SK-N-SH (cell line): ENCODE results near the gene CIDEA. TPM values are rescaled to one million over a fixed set of nuclear protein-coding genes. Genes with fewer than 3 reads are reported as not detected.
"Not testable (repeated sequence)": the region's sequence is repeated elsewhere in the genome, so short reads cannot be mapped to it uniquely, and the experiment has no call there.

ENCODE experiments used
- CTCF ChIA-PET: fragments of 300-600, 350-600 bp; formaldehyde crosslinking; extraction: SDS; loops from one replicate; lab custom pipeline; 2021; lab: Yijun Ruan, JAX
- POLR2A ChIA-PET: fragments of 350-600 bp; sonication (Branson Sonifier 250); formaldehyde crosslinking; extraction: SDS; loops from one replicate; lab custom pipeline; 2020; ENCODE audit warnings: antibody characterized with exemption, inconsistent platforms; lab: Yijun Ruan, JAX
- DNase-seq: peaks from one replicate; pipeline ENCODE4 v3.0.0; 2012
- H2AFZ ChIP-seq: fragments of 200-600 bp; sonication (generic); 2 replicates; pipeline ENCODE4 v1.8.1; 2016; ENCODE audit warnings: antibody characterized with exemption, mild to moderate bottlenecking, low read depth
- H3F3A ChIP-seq: fragments of 200-600 bp; sonication (generic); replicated peaks from 2 replicates; pipeline ENCODE3; 2016; ENCODE audit warnings: antibody characterized with exemption, mild to moderate bottlenecking; ENCODE audit not compliant: insufficient read depth
- H3K27ac ChIP-seq, 2 experiments: fragments of 200-500 bp in 1 of 2; fragments of 200-600 bp in 1 of 2; sonication (Bioruptor generic) in 1 of 2; sonication (generic), shearing (Covaris generic) in 1 of 2; 2 replicates each; pipeline versions ENCODE4 v1.5.1 to v1.6.1; 2014 to 2016; ENCODE audit warnings: low read depth in 2 of 2, inconsistent platforms in 1 of 2, low read length in 1 of 2, mild to moderate bottlenecking in 1 of 2, mixed read lengths in 1 of 2
- H3K27me3 ChIP-seq: fragments of 200-600 bp; sonication (generic), shearing (Covaris generic); 2 replicates; pipeline ENCODE4 v1.6.1; 2016; ENCODE audit warnings: mixed run types; ENCODE audit not compliant: insufficient read depth
- H3K36me3 ChIP-seq, 2 experiments: fragments of 200-500 bp in 1 of 2; fragments of 200-600 bp in 1 of 2; sonication (Bioruptor generic) in 1 of 2; sonication (generic) in 1 of 2; replicated peaks in 1 of 2; 2 replicates each; pipeline versions ENCODE3 to v1.5.1; 2014 to 2016; ENCODE audit warnings: low read length in 1 of 2, mild to moderate bottlenecking in 1 of 2; ENCODE audit not compliant: insufficient read depth in 2 of 2, control insufficient read depth in 1 of 2
- H3K4me1 ChIP-seq, 2 experiments: fragments of 200-500 bp in 1 of 2; fragments of 200-600 bp in 1 of 2; sonication (Bioruptor generic) in 1 of 2; sonication (generic), shearing (Covaris generic) in 1 of 2; 2 replicates each; pipeline versions ENCODE4 v1.5.1 to v1.6.1; 2014 to 2016; ENCODE audit warnings: low read depth in 1 of 2, low read length in 1 of 2, mixed run types in 1 of 2; ENCODE audit not compliant: insufficient read depth in 2 of 2, control insufficient read depth in 1 of 2
- H3K4me2 ChIP-seq: fragments of 200-600 bp; sonication (generic), shearing (Covaris generic); 2 replicates; pipeline ENCODE4 v1.6.1; 2017; ENCODE audit warnings: mixed run types
- H3K4me3 ChIP-seq, 2 experiments: fragments of 200-500 bp in 1 of 2; fragments of 200-600 bp in 1 of 2; sonication (Bioruptor generic) in 1 of 2; sonication (generic), shearing (Covaris generic) in 1 of 2; 2 replicates each; pipeline versions ENCODE4 v1.5.1 to v1.8.1; 2014 to 2016; ENCODE audit warnings: low read depth in 2 of 2, inconsistent platforms in 1 of 2, low read length in 1 of 2, mild to moderate bottlenecking in 1 of 2, mixed read lengths in 1 of 2, moderate library complexity in 1 of 2
- H3K79me2 ChIP-seq: fragments of 200-600 bp; sonication (generic); 2 replicates; pipeline ENCODE4 v1.8.1; 2017; ENCODE audit warnings: mild to moderate bottlenecking; ENCODE audit not compliant: insufficient read depth
- H3K9ac ChIP-seq: fragments of 200-600 bp; sonication (generic); 2 replicates; pipeline ENCODE4 v1.6.1; 2017; ENCODE audit warnings: mixed run types
- H3K9me2 ChIP-seq: fragments of 200-600 bp; sonication (generic); 2 replicates; pipeline ENCODE4 v1.6.1; 2017; ENCODE audit warnings: mixed run types
- H3K9me3 ChIP-seq: fragments of 200-600 bp; sonication (generic); 2 replicates; pipeline ENCODE4 v1.6.1; 2017; ENCODE audit warnings: mixed run types, mild to moderate bottlenecking, moderate library complexity
- H4K20me1 ChIP-seq: fragments of 200-600 bp; sonication (generic); 2 replicates; pipeline ENCODE4 v1.6.1; 2017; ENCODE audit warnings: mild to moderate bottlenecking, mixed run types; ENCODE audit not compliant: insufficient read depth
- WGBS: methylation state at CpG from one replicate; pipeline ENCODE4 v1.1.6; 2017; ENCODE audit warnings: low lambda C conversion rate; 5-methylcytosine and 5-hydroxymethylcytosine counted together
- polyA plus RNA-seq, 3 experiments: library from polyadenylated mRNA; depleted of rRNA; stranded (reverse); fragments of >200 nt; gene quantifications; 2 replicates each; pipeline ENCODE4 v1.2.3, GENCODE V29; 2012

CIDEA gene
- polyA plus RNA-seq, 1 of the 3 experiments (the other 2 are of a cell fraction) = not detected

DNA sequence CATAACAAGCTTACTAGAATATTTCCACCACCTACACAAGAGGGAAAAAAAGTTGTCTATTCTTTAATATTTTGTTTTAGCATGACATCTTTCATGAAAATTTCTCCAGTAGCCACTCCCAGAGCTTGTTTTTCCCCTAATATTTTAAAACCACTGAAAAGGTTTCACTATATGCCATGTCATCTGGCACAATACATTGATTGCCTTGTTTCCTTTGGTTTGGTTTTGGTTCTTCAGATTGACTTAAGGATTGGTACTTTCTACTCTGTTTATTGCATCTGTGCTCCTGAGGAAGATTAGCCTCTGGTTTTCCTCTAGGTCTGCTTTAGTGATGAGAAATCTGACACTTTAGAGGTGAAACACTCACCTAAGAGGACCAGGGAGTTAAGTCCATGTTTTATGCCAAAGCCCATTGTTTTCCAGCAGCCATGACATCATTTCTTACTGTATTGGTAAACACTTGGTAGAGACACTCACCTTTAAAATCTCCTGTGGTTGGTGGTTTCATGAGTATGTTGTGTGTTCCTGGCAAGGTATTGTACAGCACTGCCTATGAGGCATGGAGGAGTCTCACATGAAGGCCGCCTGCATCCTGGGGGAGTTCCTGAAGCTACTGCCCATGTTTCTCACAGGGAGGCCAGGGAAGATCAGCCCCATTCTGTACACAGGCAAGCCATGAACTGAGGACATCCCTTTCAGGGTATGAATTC is 39.7 kb upstream of the CIDEA start:
- H3K9me3 ChIP-seq, H3K9me2 ChIP-seq, H3K79me2 ChIP-seq, POLR2A ChIA-PET, H3K9ac ChIP-seq, H3K4me1 ChIP-seq, H4K20me1 ChIP-seq, H3K4me3 ChIP-seq, CTCF ChIA-PET, H3K27me3 ChIP-seq, DNase-seq, H3F3A ChIP-seq, H3K36me3 ChIP-seq, H2AFZ ChIP-seq, H3K27ac ChIP-seq, H3K4me2 ChIP-seq: not testable (repeated sequence)
- WGBS = 0% methylated on average over 1 of the region's 1 CpG

GRCh38 chr18:12216471-12216870 is 37.7 kb upstream of the CIDEA start:
- H3K36me3 ChIP-seq, CTCF ChIA-PET, H3F3A ChIP-seq, H3K9me3 ChIP-seq, H3K27me3 ChIP-seq, POLR2A ChIA-PET, H3K9ac ChIP-seq, H3K27ac ChIP-seq, H3K79me2 ChIP-seq, DNase-seq, H2AFZ ChIP-seq, H3K4me2 ChIP-seq, H3K4me3 ChIP-seq, H3K4me1 ChIP-seq, H4K20me1 ChIP-seq, H3K9me2 ChIP-seq: not testable (repeated sequence)
- 0% methylated on average over 1 of the region's 4 CpGs for WGBS

DNA sequence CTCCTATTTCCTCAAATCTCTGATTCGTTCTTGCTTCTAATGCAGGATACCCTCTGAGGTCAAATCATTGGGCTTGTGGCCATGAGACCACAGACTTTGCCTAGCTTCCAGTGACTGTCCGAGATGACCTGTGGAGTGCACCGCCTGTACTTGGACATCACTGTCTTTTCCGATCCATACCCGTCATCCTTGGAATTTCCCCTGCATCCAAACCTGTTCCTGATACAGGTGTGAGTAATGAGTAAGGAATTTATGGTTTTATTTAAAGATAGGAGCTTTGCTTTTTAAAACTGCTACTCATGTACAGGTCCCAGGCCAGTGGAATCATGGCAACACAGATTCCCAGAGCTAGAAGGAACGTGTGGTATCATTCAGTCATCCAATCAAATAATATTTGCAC is 35.6 kb upstream of the CIDEA start:
- H3K4me3 ChIP-seq, H2AFZ ChIP-seq, H3K27ac ChIP-seq, H4K20me1 ChIP-seq, H3K9me2 ChIP-seq, POLR2A ChIA-PET, H3K4me2 ChIP-seq, H3K9me3 ChIP-seq, H3K36me3 ChIP-seq, H3K79me2 ChIP-seq, H3K4me1 ChIP-seq, H3K9ac ChIP-seq, H3K27me3 ChIP-seq, H3F3A ChIP-seq, DNase-seq: not testable (repeated sequence)
- CTCF ChIA-PET = interaction anchor here (1.5 kb wide), 1 partner anchor 18 kb away, joined by 3 read pairs; no protein-coding TSS in a partner anchor
- WGBS = 3% methylated on average over 5 of the region's 6 CpGs

DNA sequence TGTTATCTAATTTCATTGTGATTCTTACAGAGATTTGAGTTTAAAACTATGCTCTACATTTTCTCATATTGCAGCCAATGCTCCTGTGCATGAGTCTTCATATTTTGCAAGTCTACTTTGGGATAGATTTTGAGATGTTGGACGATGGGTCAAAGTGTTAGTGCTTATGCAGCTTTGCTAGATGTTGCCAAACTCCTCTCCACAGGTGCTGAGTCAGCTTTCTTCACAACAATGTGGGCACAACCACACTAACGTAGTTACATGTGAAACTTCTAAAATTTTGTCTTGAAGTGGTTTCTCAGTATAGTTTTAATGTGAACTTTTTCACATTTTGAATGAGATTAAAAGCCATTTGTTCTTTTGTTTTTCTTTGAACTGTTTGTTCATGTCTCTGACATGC is 32.1 kb upstream of the CIDEA start:
- H3K27ac ChIP-seq, H3K4me2 ChIP-seq, H3K27me3 ChIP-seq, H3F3A ChIP-seq, H2AFZ ChIP-seq, H3K4me3 ChIP-seq, H3K36me3 ChIP-seq, H3K79me2 ChIP-seq, H3K9me2 ChIP-seq, POLR2A ChIA-PET, H4K20me1 ChIP-seq, CTCF ChIA-PET, H3K4me1 ChIP-seq, H3K9ac ChIP-seq, H3K9me3 ChIP-seq, DNase-seq: not testable (repeated sequence)
- no CpG with 5 or more reads among the region's 2 CpGs for WGBS

- 31% methylated on average over 1 of the region's 1 CpG for WGBS
- POLR2A ChIA-PET = not testable (repeated sequence)
Observed at GRCh38 chr18:12223326-12223725, 30.8 kb upstream of the CIDEA start.

GRCh38 chr18:12226807-12227206 is 27.4 kb upstream of the CIDEA start:
- POLR2A ChIA-PET, H3K27me3 ChIP-seq, H3K9me2 ChIP-seq, H3K4me1 ChIP-seq, CTCF ChIA-PET, H3K79me2 ChIP-seq, H3K27ac ChIP-seq, H3K9me3 ChIP-seq, H3K4me2 ChIP-seq, H3F3A ChIP-seq, H3K9ac ChIP-seq, H4K20me1 ChIP-seq, DNase-seq, H3K36me3 ChIP-seq, H3K4me3 ChIP-seq, H2AFZ ChIP-seq: not testable (repeated sequence)
- 0% methylated on average over 1 of the region's 2 CpGs for WGBS

More at GRCh38 chr18:12223326-12223725, 30.8 kb upstream of the CIDEA start:
- H3F3A ChIP-seq, H3K4me2 ChIP-seq, H3K4me1 ChIP-seq, H3K27ac ChIP-seq, H3K27me3 ChIP-seq, H3K36me3 ChIP-seq, H3K9me2 ChIP-seq, DNase-seq, H4K20me1 ChIP-seq, H3K79me2 ChIP-seq, CTCF ChIA-PET, H3K9me3 ChIP-seq, H3K9ac ChIP-seq, H2AFZ ChIP-seq, H3K4me3 ChIP-seq: not testable (repeated sequence)
